NCI-H146 treated with DMSO at 0.1 percent for 48 hours (cell line): ENCODE results near the gene AXIN1.

ENCODE experiments used
- DNase-seq: peaks from one replicate; lab custom pipeline; 2025; ENCODE audit not compliant: unreplicated experiment; lab: John Stamatoyannopoulos, UW

The AXIN1 gene

GRCh38 chr16:247027-247426, 105.5 kb downstream of the AXIN1 start:
- no peak for DNase-seq

GRCh38 chr16:245105-245504, 107.4 kb downstream of the AXIN1 start:
- no peak for DNase-seq

GRCh38 chr16:243348-243747, 109.2 kb downstream of the AXIN1 start:
- DNase-seq: no peak

GRCh38 chr16:242281-242680, 110.2 kb downstream of the AXIN1 start:
- DNase-seq: no peak

- DNase-seq: no peak
Observed at GRCh38 chr16:240559-240958, 112.0 kb downstream of the AXIN1 start.

- DNase-seq: no peak
Observed at GRCh38 chr16:239948-240277, 112.6 kb downstream of the AXIN1 start.
